ENCODE measurements around the gene TC2N.

- no peak for TF ChIP-seq RAD21 (conservative IDR thresholded peaks at IDR 0.05)
- no peak for TF ChIP-seq TAF1 (IDR thresholded peaks at IDR 0.05; ENCODE audit: low read depth)
- TF ChIP-seq CTCF (IDR thresholded peaks at IDR 0.05; ENCODE audit: poor library complexity, severe bottlenecking) = no peak
- TF ChIP-seq REST (IDR thresholded peaks at IDR 0.05; ENCODE audit: borderline replicate concordance) = no peak
- TF ChIP-seq EP300 (conservative IDR thresholded peaks at IDR 0.05; ENCODE audit: poor library complexity, severe bottlenecking) = no peak
- no peak for TF ChIP-seq POLR2AphosphoS5 (IDR thresholded peaks at IDR 0.05)
- no peak for TF ChIP-seq SMC3 (conservative IDR thresholded peaks at IDR 0.05; ENCODE audit: poor library complexity)
- TF ChIP-seq MXI1 (conservative IDR thresholded peaks at IDR 0.05; ENCODE audit: poor library complexity, severe bottlenecking) = no peak
- no peak for TF ChIP-seq EZH2 (IDR thresholded peaks at IDR 0.05; ENCODE audit: borderline replicate concordance, insufficient read depth, low read length, poor library complexity, severe bottlenecking)
Observed at GRCh38 chr14:91778217-91778616, 89.1 kb downstream of the TC2N start.

Measured in neural cell (in vitro differentiated cells).